HUES6 (cell line): Measurements from ENCODE around the gene SYT17.

ENCODE experiments used
- H3K27ac ChIP-seq: 2 replicates; pipeline ENCODE4 v1.7.0; 2013; ENCODE audit warnings: low read depth, mild to moderate bottlenecking, low read length, inconsistent platforms
- H3K27me3 ChIP-seq: 2 replicates; pipeline ENCODE4 v1.6.1; 2013; ENCODE audit warnings: low read length; ENCODE audit not compliant: control insufficient read depth, insufficient read depth
- H3K36me3 ChIP-seq: 2 replicates; pipeline ENCODE4 v1.6.1; 2013; ENCODE audit warnings: low read length; ENCODE audit not compliant: control insufficient read depth, insufficient read depth
- H3K4me1 ChIP-seq: 2 replicates; pipeline ENCODE4 v1.6.1; 2013; ENCODE audit warnings: low read length; ENCODE audit not compliant: control insufficient read depth, insufficient read depth
- H3K4me3 ChIP-seq: 2 replicates; pipeline ENCODE4 v1.5.1; 2013; ENCODE audit warnings: low read depth, low read length
- H3K9ac ChIP-seq: one replicate; pipeline ENCODE4 v1.6.1; 2013; ENCODE audit warnings: mild to moderate bottlenecking, low read length
- H3K9me3 ChIP-seq: 2 replicates; pipeline ENCODE4 v1.6.1; 2013; ENCODE audit warnings: low read depth, low read length; ENCODE audit not compliant: control insufficient read depth, insufficient read depth

Gene SYT17

GRCh38 chr16:19219836-19220235 lies 51.8 kb downstream of the SYT17 start:
- H3K36me3 ChIP-seq, result peaks cover 3% of the 10 kb centered on the region; the same call in 1 of the 2 replicates
- no peak overlapping the region for H3K27ac ChIP-seq
- no peaks in the 10 kb centered on the region for H3K4me1 ChIP-seq
- H3K27me3 ChIP-seq, result no peaks in the 10 kb centered on the region
- H3K4me3 ChIP-seq, result no peak overlapping the region
- H3K9me3 ChIP-seq, result 0 out of 2 replicates have a peak, but pooled peaks cover 2% of the 10 kb centered on the region
- H3K9ac ChIP-seq, result no peak overlapping the region

DNA sequence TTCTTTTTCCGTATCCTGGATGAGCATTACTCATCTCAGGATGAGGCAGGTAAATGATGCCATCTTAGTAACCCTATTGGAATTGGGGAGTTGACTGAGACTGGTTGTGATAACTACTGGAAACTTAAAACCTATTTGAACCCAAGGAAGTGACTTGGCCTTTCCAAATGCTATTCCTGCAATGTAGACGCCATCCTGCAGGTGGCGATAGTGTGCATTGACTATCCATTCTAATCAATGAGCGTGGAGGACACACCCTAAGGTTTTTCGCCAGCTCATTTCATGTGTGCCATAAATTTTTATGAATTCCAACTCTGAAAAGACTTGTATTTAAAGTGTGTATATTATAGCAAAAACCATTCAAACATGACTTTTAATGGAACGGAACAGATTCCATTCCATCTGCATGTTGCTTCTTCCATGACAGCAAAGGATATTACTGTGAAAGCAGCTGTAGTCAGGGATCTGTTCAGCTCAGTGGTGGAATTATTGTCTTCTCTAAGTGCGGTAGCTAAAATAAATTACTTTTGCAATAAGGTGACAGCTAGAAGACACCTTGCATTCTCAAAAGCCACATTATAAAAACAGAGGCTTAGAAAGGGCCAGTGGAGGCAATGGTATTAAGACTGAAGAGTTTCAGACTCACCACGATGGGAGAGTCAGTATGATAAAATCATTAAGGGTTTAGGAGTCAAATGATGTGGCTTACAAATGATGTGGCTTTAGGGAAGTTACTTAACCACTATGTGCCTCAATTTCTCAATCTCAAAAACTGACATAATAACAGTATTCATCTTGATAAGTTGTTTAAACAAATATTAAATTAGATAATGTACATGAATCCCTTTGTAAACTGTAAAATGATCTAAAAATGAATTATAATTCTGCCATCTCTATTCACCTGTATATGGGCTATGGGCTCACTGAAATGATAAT lies 55.5 kb downstream of the SYT17 start:
- H3K9me3 ChIP-seq, result peaks cover 7% of the 10 kb centered on the region; the same call in 1 of the 2 replicates
- H3K9ac ChIP-seq, result no peak overlapping the region
- H3K27me3 ChIP-seq, result no peaks in the 10 kb centered on the region
- peaks cover 11% of the 10 kb centered on the region; the same call in 1 of the 2 replicates for H3K4me1 ChIP-seq
- no peak overlapping the region for H3K27ac ChIP-seq
- no peak overlapping the region for H3K4me3 ChIP-seq
- H3K36me3 ChIP-seq, result peaks cover 17% of the 10 kb centered on the region

GRCh38 chr16:19225651-19226050 lies 57.6 kb downstream of the SYT17 start:
- H3K27ac ChIP-seq, result no peak overlapping the region
- H3K27me3 ChIP-seq, result no peaks in the 10 kb centered on the region
- peaks cover 7% of the 10 kb centered on the region; the same call in 1 of the 2 replicates for H3K9me3 ChIP-seq
- no peak overlapping the region for H3K9ac ChIP-seq
- peaks cover 11% of the 10 kb centered on the region; the same call in 1 of the 2 replicates for H3K4me1 ChIP-seq
- H3K4me3 ChIP-seq, result no peak overlapping the region
- peaks cover 17% of the 10 kb centered on the region for H3K36me3 ChIP-seq

DNA sequence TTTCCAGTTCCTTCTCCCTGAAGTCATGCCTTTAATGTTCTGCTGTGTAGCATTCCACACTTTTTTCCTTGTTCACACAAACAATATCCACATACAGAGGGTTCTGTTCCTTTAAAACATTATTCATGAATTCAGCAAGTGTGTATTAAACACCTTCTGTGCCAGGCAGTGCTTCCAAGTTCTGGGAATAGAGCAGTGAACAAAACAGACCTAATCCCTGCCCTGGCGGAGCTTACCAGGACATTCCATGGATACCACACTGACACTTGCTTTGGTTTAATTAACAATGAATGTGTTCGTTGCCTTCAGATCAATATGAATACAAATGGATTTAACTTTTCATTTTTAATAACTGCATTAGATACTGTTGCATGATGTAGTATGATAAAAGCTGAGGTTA lies 59.6 kb downstream of the SYT17 start:
- no peaks in the 10 kb centered on the region for H3K27me3 ChIP-seq
- H3K4me3 ChIP-seq, result no peak overlapping the region
- no peak overlapping the region for H3K9ac ChIP-seq
- H3K27ac ChIP-seq, result no peak overlapping the region
- peaks cover 7% of the 10 kb centered on the region; the same call in 1 of the 2 replicates for H3K9me3 ChIP-seq
- peaks cover 11% of the 10 kb centered on the region; the same call in 1 of the 2 replicates for H3K4me1 ChIP-seq
- peaks cover 17% of the 10 kb centered on the region for H3K36me3 ChIP-seq

GRCh38 chr16:19228052-19228451 lies 60.0 kb downstream of the SYT17 start:
- peaks cover 11% of the 10 kb centered on the region; the same call in 1 of the 2 replicates for H3K4me1 ChIP-seq
- H3K36me3 ChIP-seq, result peaks cover 17% of the 10 kb centered on the region
- no peak overlapping the region for H3K9ac ChIP-seq
- no peaks in the 10 kb centered on the region for H3K27me3 ChIP-seq
- H3K9me3 ChIP-seq, result peaks cover 7% of the 10 kb centered on the region; the same call in 1 of the 2 replicates
- H3K4me3 ChIP-seq, result no peak overlapping the region
- H3K27ac ChIP-seq, result no peak overlapping the region

GRCh38 chr16:19228575-19228974 lies 60.5 kb downstream of the SYT17 start:
- Histone ChIP-seq H3K9ac (no peak overlapping the region), H3K4me3 (no peak overlapping the region), H3K9me3 (peaks cover 7% of the 10 kb centered on the region; the same call in 1 of the 2 replicates), H3K27ac (no peak overlapping the region), H3K4me1 (peaks cover 11% of the 10 kb centered on the region; the same call in 1 of the 2 replicates), H3K27me3 (no peaks in the 10 kb centered on the region), H3K36me3 (peaks cover 17% of the 10 kb centered on the region)

DNA sequence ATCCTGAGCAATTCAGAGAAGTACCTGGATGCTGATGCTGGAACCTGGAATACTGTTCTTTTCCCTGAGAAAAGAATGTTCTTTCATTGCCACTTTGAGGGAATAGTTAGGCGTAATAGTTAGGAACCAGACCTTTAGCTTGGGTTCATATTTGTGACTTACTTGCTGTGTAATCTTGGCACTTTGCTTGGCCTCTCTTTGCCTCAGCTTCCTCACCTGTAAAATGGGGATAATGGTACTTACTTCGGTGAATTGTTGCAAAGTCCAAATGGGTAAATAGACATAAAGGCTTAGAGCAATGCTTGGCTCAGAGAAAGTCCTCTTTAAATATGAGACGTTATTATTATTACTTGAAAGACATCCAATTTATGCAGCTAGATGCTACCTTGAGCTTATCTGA lies 62.5 kb downstream of the SYT17 start:
- Histone ChIP-seq H3K9me3 (peaks cover 16% of the 10 kb centered on the region), H3K36me3 (0 out of 2 replicates have a peak, but pooled peaks cover 7% of the 10 kb centered on the region), H3K27me3 (no peaks in the 10 kb centered on the region)

GRCh38 chr16:19231881-19232280 lies 63.8 kb downstream of the SYT17 start:
- Histone ChIP-seq H3K27ac (no peak overlapping the region), H3K36me3 (no peaks in the 10 kb centered on the region), H3K9ac (no peak overlapping the region), H3K4me1 (peaks cover 11% of the 10 kb centered on the region; the same call in 1 of the 2 replicates), H3K27me3 (no peaks in the 10 kb centered on the region), H3K4me3 (no peak overlapping the region), H3K9me3 (peaks cover 24% of the 10 kb centered on the region)

More for the DNA sequence above, 62.5 kb downstream of the SYT17 start:
- no peak overlapping the region for H3K9ac ChIP-seq
- H3K4me3 ChIP-seq, result no peak overlapping the region
- H3K27ac ChIP-seq, result no peak overlapping the region
- peaks cover 11% of the 10 kb centered on the region; the same call in 1 of the 2 replicates for H3K4me1 ChIP-seq

DNA sequence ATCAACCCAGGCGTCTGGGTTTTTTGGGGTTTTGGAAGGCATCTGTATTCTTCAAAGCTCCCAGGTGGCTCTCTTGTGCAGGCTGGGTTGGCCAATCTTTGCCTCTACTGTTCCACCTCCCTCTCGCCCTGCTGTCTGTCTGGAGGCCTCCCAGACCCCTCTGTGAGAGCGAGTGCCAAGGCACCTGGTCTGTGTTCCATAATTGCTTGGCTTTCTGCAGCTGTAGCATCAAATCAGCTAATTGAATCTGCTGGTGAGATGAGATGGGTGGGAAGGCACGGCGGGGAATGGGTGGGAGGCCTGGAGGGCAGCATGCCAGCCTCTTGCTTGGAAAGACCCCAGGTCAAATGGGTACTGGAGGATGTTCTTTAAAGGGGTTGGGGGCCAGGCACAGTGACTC lies 64.9 kb downstream of the SYT17 start:
- Histone ChIP-seq H3K27me3 (no peaks in the 10 kb centered on the region), H3K27ac (no peak overlapping the region), H3K9ac (no peak overlapping the region), H3K4me3 (no peak overlapping the region), H3K9me3 (peaks cover 24% of the 10 kb centered on the region), H3K36me3 (no peaks in the 10 kb centered on the region), H3K4me1 (peaks cover 6% of the 10 kb centered on the region; the same call in 1 of the 2 replicates)

GRCh38 chr16:19235478-19235877 lies 67.4 kb downstream of the SYT17 start:
- no peak overlapping the region for H3K27ac ChIP-seq
- no peaks in the 10 kb centered on the region for H3K36me3 ChIP-seq
- no peak overlapping the region for H3K9ac ChIP-seq
- peaks cover 24% of the 10 kb centered on the region for H3K9me3 ChIP-seq
- no peaks in the 10 kb centered on the region for H3K4me1 ChIP-seq
- no peaks in the 10 kb centered on the region for H3K27me3 ChIP-seq
- no peak overlapping the region for H3K4me3 ChIP-seq

DNA sequence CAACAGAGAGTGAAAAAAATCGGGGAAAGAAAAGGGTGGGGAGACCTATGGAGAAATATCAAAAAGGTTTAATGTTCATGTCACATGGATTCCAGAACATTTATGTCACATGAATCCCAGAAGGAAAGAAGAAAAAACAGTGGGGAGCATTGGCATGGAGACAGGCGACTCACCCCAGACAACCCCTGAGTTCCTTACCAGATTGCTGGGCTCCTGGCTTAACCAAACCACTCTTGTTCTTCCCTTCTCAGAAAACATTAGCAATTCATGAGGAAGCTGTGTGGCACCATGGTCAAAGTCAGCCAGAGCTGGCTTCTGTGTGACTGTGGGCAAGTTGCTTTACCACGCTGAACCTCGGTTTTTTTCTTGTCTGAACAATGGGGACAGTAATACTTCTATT lies 67.8 kb downstream of the SYT17 start:
- no peak overlapping the region for H3K4me3 ChIP-seq
- no peak overlapping the region for H3K9ac ChIP-seq
- no peak overlapping the region for H3K27ac ChIP-seq
- no peaks in the 10 kb centered on the region for H3K27me3 ChIP-seq
- peaks cover 24% of the 10 kb centered on the region for H3K9me3 ChIP-seq
- H3K36me3 ChIP-seq, result no peaks in the 10 kb centered on the region
- no peaks in the 10 kb centered on the region for H3K4me1 ChIP-seq
